GM12878 (cell line): Measurements from ENCODE around the gene DYNC1H1. TPM values are rescaled to one million over a fixed set of nuclear protein-coding genes. Genes with fewer than 3 reads are reported as not detected.

Experiments used
- ATAC-seq: fragments of 200-7000 bp; cut with Tn5 transposase; 3 replicates; pipeline ENCODE4 v1.9.1; 2020; ENCODE audit warnings: mild to moderate bottlenecking, moderate library complexity
- BruUV-seq: library from RNA; stranded (reverse); fragments of 400-500 nt; replicated peaks from 2 replicates; lab custom pipeline; 2021; lab: Mats Ljungman, UMichigan
- CTCF ChIA-PET: fragments of 300-600 bp; sonication (Branson Sonifier 250); formaldehyde crosslinking; extraction: SDS; loops from one replicate; lab custom pipeline; 2021; ENCODE audit warnings: inconsistent platforms; lab: Yijun Ruan, JAX
- POLR2A ChIA-PET: fragments of 350-600 bp; formaldehyde crosslinking; extraction: SDS; loops from one replicate; lab custom pipeline; 2021; ENCODE audit warnings: inconsistent platforms; lab: Charles Lee
- RAD21 ChIA-PET: fragments of 300-600 bp; sonication (Branson Sonifier 250); formaldehyde crosslinking; loops from one replicate; lab custom pipeline; 2023; ENCODE audit warnings: antibody characterized with exemption; ENCODE audit not compliant: unreplicated experiment; lab: Charles Lee
- SMC1A ChIA-PET: fragments of 300-600 bp; sonication (Branson Sonifier 250); formaldehyde crosslinking; loops from one replicate; lab custom pipeline; 2023; ENCODE audit not compliant: unreplicated experiment, uncharacterized antibody; lab: Charles Lee
- DNase-seq: peaks from one replicate; pipeline ENCODE4 v3.0.0-alpha.2; 2011; ENCODE audit warnings: low read depth, low spot score
- FAIRE-seq: peaks from 3 replicates; lab custom pipeline; 2011; peaks lifted over from hg19 to GRCh38; lab: Jason Lieb, UNC
- H2AFZ ChIP-seq: 2 replicates; pipeline ENCODE4 v1.6.0; 2011; ENCODE audit warnings: low read depth, low read length, control low read depth; ENCODE audit not compliant: control insufficient read depth
- H3K27ac ChIP-seq: 2 replicates; pipeline ENCODE4 v1.5.1; 2011; ENCODE audit warnings: control low read depth; ENCODE audit not compliant: control insufficient read depth, insufficient read depth
- H3K27me3 ChIP-seq, 2 experiments: replicated peaks in 1 of 2; 2 replicates each; pipeline versions ENCODE4 v1.6.0 to v1.6.1; 2011; ENCODE audit warnings: low read length in 1 of 2; ENCODE audit not compliant: control insufficient read depth in 2 of 2, insufficient read depth in 2 of 2
- H3K36me3 ChIP-seq, 2 experiments: 2 replicates each; pipeline ENCODE4 v1.5.1; 2011; ENCODE audit warnings: low read length in 1 of 2; ENCODE audit not compliant: control insufficient read depth in 2 of 2, insufficient read depth in 2 of 2
- H3K4me1 ChIP-seq: 2 replicates; pipeline ENCODE4 v1.6.1; 2011; ENCODE audit warnings: mild to moderate bottlenecking, low read length, moderate library complexity, mixed read lengths; ENCODE audit not compliant: control insufficient read depth, insufficient read depth
- H3K4me2 ChIP-seq: 2 replicates; pipeline ENCODE4 v1.6.0; 2011; ENCODE audit warnings: control low read depth; ENCODE audit not compliant: control insufficient read depth, insufficient read depth
- H3K4me3 ChIP-seq: fragments of 200-600 bp; sonication (generic); 2 replicates; pipeline ENCODE4 v1.5.1; 2016
- H3K79me2 ChIP-seq: 2 replicates; pipeline ENCODE4 v1.6.0; 2011; ENCODE audit warnings: low read length; ENCODE audit not compliant: control insufficient read depth, insufficient read depth
- H3K9ac ChIP-seq: 2 replicates; pipeline ENCODE4 v1.8.0; 2011; ENCODE audit warnings: low read length, control low read depth, mixed read lengths; ENCODE audit not compliant: control insufficient read depth, insufficient read depth
- H3K9me3 ChIP-seq: replicated peaks from 3 replicates; pipeline ENCODE4 v1.5.1; 2011; ENCODE audit warnings: mild to moderate bottlenecking, low read length; ENCODE audit not compliant: control insufficient read depth, insufficient read depth
- H4K20me1 ChIP-seq: 2 replicates; pipeline ENCODE4 v1.6.0; 2011; ENCODE audit not compliant: control insufficient read depth, insufficient read depth
- ASH2L ChIP-seq: fragments of 300-600, 200-600 bp; sonication (generic); IDR thresholded peaks from 2 replicates; pipeline ENCODE4 v1.6.1; 2017; ENCODE audit warnings: low read depth, mild to moderate bottlenecking, borderline replicate concordance
- CBFB ChIP-seq: IDR thresholded peaks from 2 replicates; pipeline ENCODE4 v1.6.1; 2016; ENCODE audit warnings: antibody characterized with exemption, low read depth
- CEBPB ChIP-seq, 2 experiments: fragments of 150-350 bp in 1 of 2; IDR thresholded peaks; 2 replicates each; pipeline ENCODE4 v1.6.1; 2012 to 2014; ENCODE audit warnings: low read depth in 2 of 2, low read length in 2 of 2, borderline replicate concordance in 1 of 2, inconsistent platforms in 1 of 2
- HDAC6 ChIP-seq: fragments of 200-600 bp; sonication (generic); IDR thresholded peaks from one replicate; pipeline ENCODE4 v1.8.0; 2017; ENCODE audit warnings: antibody characterized with exemption; ENCODE audit not compliant: unreplicated experiment
- IKZF1 ChIP-seq: fragments of 450-650 bp; conservative IDR thresholded peaks from 2 replicates; pipeline ENCODE4 v1.6.1; 2017; ENCODE audit warnings: antibody characterized with exemption, mild to moderate bottlenecking
- NFYB ChIP-seq: IDR thresholded peaks from 2 replicates; pipeline ENCODE4 v1.6.1; 2011; ENCODE audit warnings: low read depth, mild to moderate bottlenecking, low read length, improper control_type of control experiment, moderate library complexity; ENCODE audit not compliant: insufficient read depth
- SRF ChIP-seq, 2 experiments: IDR thresholded peaks; 2 replicates each; pipeline ENCODE4 v1.6.1; 2011; ENCODE audit warnings: low read depth in 2 of 2, low read length in 2 of 2, mild to moderate bottlenecking in 1 of 2, moderate library complexity in 1 of 2
- TBL1XR1 ChIP-seq: IDR thresholded peaks from 2 replicates; pipeline ENCODE4 v1.6.1; 2012; ENCODE audit warnings: low read depth, low read length, improper control_type of control experiment
- WGBS: methylation state at CpG from one replicate; pipeline ENCODE4 v1.1.6; 2016; ENCODE audit warnings: low lambda C conversion rate; ENCODE audit not compliant: insufficient replicate concordance, insufficient coverage; ENCODE audit errors: missing lambda C conversion rate; 5-methylcytosine and 5-hydroxymethylcytosine counted together
- in situ Hi-C: fragments of 300-500 bp; cut with MboI; formaldehyde crosslinking; loops from 9 replicates; pipeline ENCODE4 v1.14.3; 2018; ENCODE audit warnings: mixed read lengths
- intact Hi-C: fragments of 100-400 bp; cut with micrococcal nuclease; formaldehyde crosslinking; loops from one replicate; pipeline ENCODE4 v1.14.2; 2022; ENCODE audit not compliant: unreplicated experiment
- polyA plus RNA-seq, 11 experiments: library from polyadenylated mRNA; depleted of rRNA in 4 of 11; unstranded in 6 of 11; stranded (reverse) in 5 of 11; fragments of >200 nt; fragmentation: Nextera tagmentation in 4 of 11; fragmentation: Illumina TruSeq in 1 of 11; extraction: Ambion mirVana in 4 of 11; extraction: Trizol in 1 of 11; gene quantifications; 1 replicate in 1 of 11; 2 replicates in 10 of 11; pipeline versions ENCODE4 v1.2.1 to v1.2.3, GENCODE V29; 2011 to 2016; ENCODE audit warnings: inconsistent platforms in 2 of 11, missing spikeins in 2 of 11, low read depth in 1 of 11
- total RNA-seq, 4 experiments: library from RNA; depleted of rRNA in 3 of 4; stranded (reverse); fragments of >200 nt in 3 of 4; fragmentation: Illumina TruSeq in 1 of 4; extraction: Trizol in 1 of 4; gene quantifications; 2 replicates each; pipeline versions ENCODE4 v1.2.1 to v1.2.3, GENCODE V29; 2013 to 2021
- TF ChIP-seq, protein P1 (sequence below): IDR thresholded peaks from 2 replicates; pipeline ENCODE4 v1.6.1; 2011; ENCODE audit warnings: low read depth, mild to moderate bottlenecking, low read length, moderate library complexity, borderline replicate concordance; ENCODE audit errors: extremely low read depth
- TF ChIP-seq, protein P2 (sequence below): fragments of 450-650 bp; IDR thresholded peaks from 2 replicates; pipeline ENCODE4 v1.6.1; 2017; ENCODE audit warnings: mild to moderate bottlenecking, moderate library complexity
- TF ChIP-seq, protein P3 (sequence below): fragments of 450-650 bp; IDR thresholded peaks from 2 replicates; pipeline ENCODE4 v1.6.1; 2016; ENCODE audit warnings: mild to moderate bottlenecking, moderate library complexity, borderline replicate concordance

The DYNC1H1 gene
- total and polyA plus RNA-seq, 10 of the 15 experiments (the other 5 are each of a cell fraction or from before 2014, with no cell fraction given) = 38.4 to 291 (median 111) TPM

DNA sequence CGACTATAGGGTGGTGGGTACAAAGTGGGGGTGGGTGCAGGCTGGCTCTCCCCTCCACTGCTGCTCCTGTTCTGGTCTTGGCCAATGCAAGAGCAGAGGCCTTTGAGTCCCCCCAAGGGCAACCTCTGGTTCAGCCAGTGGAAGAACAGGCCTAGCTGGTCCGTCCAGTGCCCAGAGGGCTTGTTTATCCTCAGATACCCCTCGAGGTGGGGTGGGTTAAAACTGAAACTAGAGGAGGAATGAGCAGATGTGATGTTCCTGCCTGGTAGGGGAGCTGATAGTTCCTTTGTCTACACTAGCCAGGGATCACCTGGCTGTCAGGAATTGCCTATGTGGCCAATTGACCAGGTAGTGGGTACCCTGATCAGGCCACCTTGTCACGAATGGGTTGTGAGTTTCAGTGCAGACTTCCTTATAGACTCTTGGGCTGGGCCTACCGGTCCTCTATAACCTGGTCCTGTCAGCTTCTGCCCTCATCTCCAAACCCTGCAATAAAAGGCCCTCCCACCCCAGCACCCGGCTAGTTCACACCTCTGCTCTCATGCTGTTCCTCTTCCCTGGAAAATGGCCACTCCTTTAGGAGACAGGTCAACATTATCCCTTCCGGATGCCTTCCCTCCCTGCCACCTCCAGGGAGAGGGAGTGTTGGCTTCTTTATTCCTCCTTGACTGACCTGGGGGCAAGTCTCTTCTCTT lies 133.2 kb downstream of the DYNC1H1 start:
- no peak overlapping the region for H3K27ac ChIP-seq
- no peak overlapping the region for H3K9ac ChIP-seq
- H4K20me1 ChIP-seq = no peaks in the 10 kb centered on the region
- POLR2A ChIA-PET = interaction anchor here (0.7 kb wide), 1 partner anchor 140 kb away, joined by 4 read pairs; no protein-coding TSS in a partner anchor
- H3K79me2 ChIP-seq = no peaks in the 10 kb centered on the region
- intact Hi-C loops (loop anchor here (2.0 to 5.0 kb wide), 2 partner anchors 35 to 215 kb away; no protein-coding TSS in a partner anchor), in situ Hi-C loops (loop anchor here (5.0 kb wide), 1 partner anchor 135 kb away; the partner anchor contains the start of gene DYNC1H1)
- H3K4me2 ChIP-seq = no peak overlapping the region
- 25% methylated on average over 7 of the region's 7 CpGs for WGBS
- peaks cover under 1% of the 10 kb centered on the region; the same call in 1 of the 2 replicates for H3K4me1 ChIP-seq
- H3K9me3 ChIP-seq = no peaks in the 10 kb centered on the region
- no peaks in the 10 kb centered on the region for H3K36me3 ChIP-seq
- RAD21 ChIA-PET = interaction anchor here (1.1 to 2.6 kb wide), 6 partner anchors 51 to 391 kb away, joined by 3 to 21 read pairs (median 8); no protein-coding TSS in a partner anchor
- SMC1A ChIA-PET = interaction anchor here (0.6 to 2.6 kb wide), 11 partner anchors 13 to 390 kb away, joined by 3 to 13 read pairs (median 6); no protein-coding TSS in a partner anchor
- no peak for ATAC-seq
- CTCF ChIA-PET = interaction anchor here (0.7 to 4.1 kb wide), 23 partner anchors 9 to 1706 kb away, joined by 3 to 58 read pairs (median 5); partner anchors contain the start of gene DYNC1H1
- no peak overlapping the region for H2AFZ ChIP-seq
- TF ChIP-seq NFYB = no peak
- TF ChIP-seq TBL1XR1 = no peak
- TF ChIP-seq IKZF1 = no peak
- no peak for TF ChIP-seq CBFB
- TF ChIP-seq HDAC6 = no peak
- TF ChIP-seq, protein P1, sequence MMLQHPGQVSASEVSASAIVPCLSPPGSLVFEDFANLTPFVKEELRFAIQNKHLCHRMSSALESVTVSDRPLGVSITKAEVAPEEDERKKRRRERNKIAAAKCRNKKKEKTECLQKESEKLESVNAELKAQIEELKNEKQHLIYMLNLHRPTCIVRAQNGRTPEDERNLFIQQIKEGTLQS = no peak
- TF ChIP-seq, protein P2, sequence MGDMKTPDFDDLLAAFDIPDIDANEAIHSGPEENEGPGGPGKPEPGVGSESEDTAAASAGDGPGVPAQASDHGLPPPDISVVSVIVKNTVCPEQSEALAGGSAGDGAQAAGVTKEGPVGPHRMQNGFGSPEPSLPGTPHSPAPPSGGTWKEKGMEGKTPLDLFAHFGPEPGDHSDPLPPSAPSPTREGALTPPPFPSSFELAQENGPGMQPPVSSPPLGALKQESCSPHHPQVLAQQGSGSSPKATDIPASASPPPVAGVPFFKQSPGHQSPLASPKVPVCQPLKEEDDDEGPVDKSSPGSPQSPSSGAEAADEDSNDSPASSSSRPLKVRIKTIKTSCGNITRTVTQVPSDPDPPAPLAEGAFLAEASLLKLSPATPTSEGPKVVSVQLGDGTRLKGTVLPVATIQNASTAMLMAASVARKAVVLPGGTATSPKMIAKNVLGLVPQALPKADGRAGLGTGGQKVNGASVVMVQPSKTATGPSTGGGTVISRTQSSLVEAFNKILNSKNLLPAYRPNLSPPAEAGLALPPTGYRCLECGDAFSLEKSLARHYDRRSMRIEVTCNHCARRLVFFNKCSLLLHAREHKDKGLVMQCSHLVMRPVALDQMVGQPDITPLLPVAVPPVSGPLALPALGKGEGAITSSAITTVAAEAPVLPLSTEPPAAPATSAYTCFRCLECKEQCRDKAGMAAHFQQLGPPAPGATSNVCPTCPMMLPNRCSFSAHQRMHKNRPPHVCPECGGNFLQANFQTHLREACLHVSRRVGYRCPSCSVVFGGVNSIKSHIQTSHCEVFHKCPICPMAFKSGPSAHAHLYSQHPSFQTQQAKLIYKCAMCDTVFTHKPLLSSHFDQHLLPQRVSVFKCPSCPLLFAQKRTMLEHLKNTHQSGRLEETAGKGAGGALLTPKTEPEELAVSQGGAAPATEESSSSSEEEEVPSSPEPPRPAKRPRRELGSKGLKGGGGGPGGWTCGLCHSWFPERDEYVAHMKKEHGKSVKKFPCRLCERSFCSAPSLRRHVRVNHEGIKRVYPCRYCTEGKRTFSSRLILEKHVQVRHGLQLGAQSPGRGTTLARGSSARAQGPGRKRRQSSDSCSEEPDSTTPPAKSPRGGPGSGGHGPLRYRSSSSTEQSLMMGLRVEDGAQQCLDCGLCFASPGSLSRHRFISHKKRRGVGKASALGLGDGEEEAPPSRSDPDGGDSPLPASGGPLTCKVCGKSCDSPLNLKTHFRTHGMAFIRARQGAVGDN = no peak
- no peak for TF ChIP-seq CEBPB (IDR thresholded peaks at IDR 0.05; ENCODE audit: borderline replicate concordance in 1 of 2, low read depth in 2 of 2, low read length in 2 of 2)
- no peak for TF ChIP-seq SRF (IDR thresholded peaks at IDR 0.05; ENCODE audit: low read depth in 2 of 2, low read length in 2 of 2)
- TF ChIP-seq, protein P3, sequence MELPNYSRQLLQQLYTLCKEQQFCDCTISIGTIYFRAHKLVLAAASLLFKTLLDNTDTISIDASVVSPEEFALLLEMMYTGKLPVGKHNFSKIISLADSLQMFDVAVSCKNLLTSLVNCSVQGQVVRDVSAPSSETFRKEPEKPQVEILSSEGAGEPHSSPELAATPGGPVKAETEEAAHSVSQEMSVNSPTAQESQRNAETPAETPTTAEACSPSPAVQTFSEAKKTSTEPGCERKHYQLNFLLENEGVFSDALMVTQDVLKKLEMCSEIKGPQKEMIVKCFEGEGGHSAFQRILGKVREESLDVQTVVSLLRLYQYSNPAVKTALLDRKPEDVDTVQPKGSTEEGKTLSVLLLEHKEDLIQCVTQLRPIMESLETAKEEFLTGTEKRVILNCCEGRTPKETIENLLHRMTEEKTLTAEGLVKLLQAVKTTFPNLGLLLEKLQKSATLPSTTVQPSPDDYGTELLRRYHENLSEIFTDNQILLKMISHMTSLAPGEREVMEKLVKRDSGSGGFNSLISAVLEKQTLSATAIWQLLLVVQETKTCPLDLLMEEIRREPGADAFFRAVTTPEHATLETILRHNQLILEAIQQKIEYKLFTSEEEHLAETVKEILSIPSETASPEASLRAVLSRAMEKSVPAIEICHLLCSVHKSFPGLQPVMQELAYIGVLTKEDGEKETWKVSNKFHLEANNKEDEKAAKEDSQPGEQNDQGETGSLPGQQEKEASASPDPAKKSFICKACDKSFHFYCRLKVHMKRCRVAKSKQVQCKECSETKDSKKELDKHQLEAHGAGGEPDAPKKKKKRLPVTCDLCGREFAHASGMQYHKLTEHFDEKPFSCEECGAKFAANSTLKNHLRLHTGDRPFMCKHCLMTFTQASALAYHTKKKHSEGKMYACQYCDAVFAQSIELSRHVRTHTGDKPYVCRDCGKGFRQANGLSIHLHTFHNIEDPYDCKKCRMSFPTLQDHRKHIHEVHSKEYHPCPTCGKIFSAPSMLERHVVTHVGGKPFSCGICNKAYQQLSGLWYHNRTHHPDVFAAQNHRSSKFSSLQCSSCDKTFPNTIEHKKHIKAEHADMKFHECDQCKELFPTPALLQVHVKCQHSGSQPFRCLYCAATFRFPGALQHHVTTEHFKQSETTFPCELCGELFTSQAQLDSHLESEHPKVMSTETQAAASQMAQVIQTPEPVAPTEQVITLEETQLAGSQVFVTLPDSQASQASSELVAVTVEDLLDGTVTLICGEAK = no peak
- TF ChIP-seq ASH2L = no peak
- TF ChIP-seq, all 136 proteins: peak for 0
- DNase-seq = no peak
- H3K4me3 ChIP-seq = no peak overlapping the region
- no peaks in the 10 kb centered on the region for H3K27me3 ChIP-seq
- FAIRE-seq = no peak
- no TSS peak for BruUV-seq
